Muscle of back (tissue), 11 donors: ENCODE measurements around the gene IRF2BPL. TPM values are rescaled to one million over a fixed set of nuclear protein-coding genes. Genes with fewer than 3 reads are reported as not detected.
A peak's percentile ranks its signal among the peaks of the same experiment; 100 is the strongest.
"Not testable (repeated sequence)": the region's sequence is repeated elsewhere in the genome, so short reads cannot be mapped to it uniquely, and the experiment has no call there.

ENCODE experiments used
- DNase-seq, 3 donors: peaks; one replicate each; pipeline versions ENCODE4 v3.0.0 to v3.0.0-alpha.2; 2013
- polyA plus RNA-seq, 10 donors: library from polyadenylated mRNA; unstranded; fragments of 120-200 nt; gene quantifications; one replicate each; pipeline ENCODE4 v1.2.1, GENCODE V29; 2013; ENCODE audit not compliant: insufficient read length in 10 of 10

IRF2BPL gene
- polyA plus RNA-seq, 10 donors = 16.9 to 31.0 (median 20.7) TPM

- DNase-seq = peak in 1 of 3 donors; percentile 57
These were observed 8.9 kb upstream of the IRF2BPL start for GRCh38 chr14:77037215-77037937.

DNA sequence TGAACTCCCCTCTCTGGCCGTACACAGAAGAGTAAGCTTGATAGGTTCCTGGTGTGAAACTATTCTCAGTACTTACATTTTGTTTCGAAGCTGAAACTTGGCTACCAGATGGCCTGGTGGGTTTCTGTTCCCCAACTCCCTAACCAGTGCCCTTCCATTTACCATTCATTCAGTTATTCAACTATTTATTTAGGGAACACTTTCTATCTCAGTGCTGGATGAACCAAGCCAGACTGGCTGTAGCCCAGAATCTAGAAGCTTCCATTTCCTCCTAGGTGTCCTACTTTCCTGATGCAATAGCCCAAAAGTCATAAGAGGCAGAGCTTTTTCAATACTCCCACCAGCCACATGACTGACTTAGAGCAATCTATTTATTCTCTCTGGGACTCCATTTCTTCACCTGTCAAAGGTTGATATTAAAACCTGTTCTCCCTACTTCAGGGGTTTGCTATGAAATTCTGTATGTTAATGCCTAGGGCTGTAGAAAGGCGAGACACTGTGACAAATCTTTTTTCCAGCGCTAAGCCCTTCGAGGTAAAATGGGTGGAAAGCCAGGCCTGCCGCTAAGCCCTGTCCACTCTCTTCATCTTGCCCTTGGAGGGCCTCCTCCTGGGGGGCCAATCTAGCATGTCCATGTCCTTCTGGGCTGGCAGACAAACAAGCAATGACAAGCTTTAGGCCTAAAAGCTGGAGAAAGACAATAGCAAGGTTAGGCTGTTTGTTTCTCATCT, 8.1 kb upstream of the IRF2BPL start:
- DNase-seq = peak in 1 of 3 donors; percentile 32

- DNase-seq = no peak
These were observed 6.8 kb upstream of the IRF2BPL start for GRCh38 chr14:77035267-77035666.

GRCh38 chr14:77033622-77034589, 5.4 kb upstream of the IRF2BPL start:
- peak in 1 of 3 donors; percentile 91 for DNase-seq

GRCh38 chr14:77032844-77033621, 4.5 kb upstream of the IRF2BPL start:
- DNase-seq = peak; percentile 91 to 97 (median 97)

- DNase-seq = no peak
These were observed 4.0 kb upstream of the IRF2BPL start for GRCh38 chr14:77032491-77032843.

GRCh38 chr14:77031759-77032490, 3.4 kb upstream of the IRF2BPL start:
- DNase-seq = peak in 1 of 3 donors; percentile 83

GRCh38 chr14:77027538-77028383, 747 bp downstream of the IRF2BPL start:
- peak in 1 of 3 donors; percentile 88 for DNase-seq

DNA sequence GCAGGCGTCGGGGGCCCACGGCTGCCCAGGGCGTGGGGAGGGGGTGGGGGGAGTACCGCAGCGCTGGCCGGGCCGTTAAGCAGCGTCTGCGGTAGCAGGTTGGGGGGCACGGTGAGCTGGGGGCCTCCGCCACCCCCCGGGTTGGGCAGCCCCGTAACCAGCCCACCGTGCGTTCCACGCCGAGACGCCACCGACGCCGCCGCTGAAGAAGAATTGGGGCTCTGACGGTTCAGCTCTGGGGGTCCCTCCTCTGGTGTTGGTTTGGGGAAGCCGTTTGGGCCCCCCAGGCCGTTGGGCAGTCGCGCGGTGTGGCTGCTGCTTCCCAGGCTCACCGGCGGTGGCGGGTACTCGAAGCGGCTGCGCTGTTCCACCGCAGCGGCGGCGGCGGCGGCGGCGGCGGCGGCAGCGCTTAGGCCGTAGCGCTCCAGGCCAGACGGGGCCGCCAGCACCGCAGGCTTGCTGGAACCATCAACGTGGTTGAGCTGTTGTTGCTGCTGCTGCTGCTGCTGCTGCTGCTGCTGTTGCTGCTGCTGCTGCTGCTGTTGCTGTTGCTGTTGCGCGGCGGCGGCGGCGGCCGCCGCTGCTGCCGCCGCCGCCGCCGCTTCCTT, 1.5 kb downstream of the IRF2BPL start:
- DNase-seq = peak in 1 of 3 donors; percentile 84

- DNase-seq = peak in 1 of 3 donors; percentile 84
These were observed 2.2 kb downstream of the IRF2BPL start for GRCh38 chr14:77026166-77026929.

DNA sequence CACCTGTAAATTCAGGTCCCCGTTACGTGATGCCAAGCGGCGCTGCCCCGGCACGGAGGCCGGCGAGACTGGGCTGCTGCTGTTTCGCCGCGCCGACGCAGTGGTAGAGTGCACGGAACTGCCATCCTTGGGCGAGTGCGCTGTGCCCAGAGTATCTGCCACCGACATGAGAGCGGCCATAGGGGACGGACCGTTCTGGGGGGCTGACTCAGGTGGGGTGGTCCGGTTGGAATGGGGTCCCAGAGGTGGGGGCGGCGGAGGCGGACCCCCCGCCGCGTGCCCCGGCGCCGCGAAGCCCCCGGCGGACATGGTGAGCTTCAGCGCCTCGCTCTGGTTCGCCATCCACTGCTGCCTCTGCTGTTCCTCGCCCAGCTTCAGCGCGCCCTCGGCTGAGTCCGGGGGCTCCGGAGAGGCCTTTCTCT, 2.8 kb downstream of the IRF2BPL start:
- DNase-seq = no peak

- DNase-seq = peak in 1 of 3 donors; percentile 71
These were observed 4.3 kb downstream of the IRF2BPL start for GRCh38 chr14:77024171-77024691.

GRCh38 chr14:77023001-77023996, 5.2 kb downstream of the IRF2BPL start:
- DNase-seq = peak in 1 of 3 donors; percentile 60

DNA sequence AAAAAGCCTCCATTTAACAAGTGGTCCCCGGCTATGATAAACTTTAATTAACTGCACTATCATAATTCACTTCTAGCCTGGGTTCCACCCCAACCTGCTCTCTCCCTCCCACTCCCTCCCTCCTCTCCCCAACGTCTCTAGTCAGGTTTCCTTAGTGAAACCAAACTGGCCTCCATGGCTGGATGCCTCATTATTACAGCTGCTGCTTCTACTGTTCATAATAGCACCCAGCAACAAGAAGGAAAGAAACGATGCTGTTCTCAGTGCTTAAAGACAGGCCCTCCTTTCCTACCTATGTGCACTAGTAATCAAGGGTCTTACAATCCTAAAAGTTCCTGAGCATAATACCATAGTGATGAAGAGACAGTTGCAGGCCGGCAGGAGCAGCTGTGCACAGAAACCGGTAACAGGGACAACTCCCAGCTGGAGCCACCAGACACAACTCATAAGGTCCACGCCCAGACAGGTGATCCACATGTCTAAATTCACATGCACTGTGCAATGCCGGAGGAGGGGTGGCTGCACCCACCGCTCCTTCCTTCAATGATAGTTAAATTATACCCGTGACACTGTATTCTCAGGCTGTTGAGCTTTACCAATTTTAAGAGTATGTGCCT, 6.2 kb downstream of the IRF2BPL start:
- DNase-seq = no peak

DNA sequence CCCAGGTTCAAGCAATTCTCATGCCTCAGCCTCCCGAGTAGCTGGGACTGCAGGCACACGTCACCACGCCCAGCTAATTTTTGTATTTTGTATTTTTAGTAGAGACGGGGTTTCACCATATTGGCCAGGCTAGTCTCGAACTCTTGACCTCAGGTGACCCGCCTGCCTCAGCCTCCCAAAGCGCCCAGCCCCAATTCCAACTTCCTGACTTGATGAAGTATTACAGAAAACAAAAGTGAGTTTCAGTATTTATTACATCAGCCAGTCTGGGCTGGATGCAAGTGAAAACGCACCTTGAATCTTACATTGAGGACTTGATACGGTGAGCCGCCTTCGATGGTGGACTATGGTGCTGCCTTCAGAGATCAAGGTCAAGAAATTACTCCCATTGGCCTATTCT, 7.1 kb downstream of the IRF2BPL start:
- not testable (repeated sequence) for DNase-seq

DNA sequence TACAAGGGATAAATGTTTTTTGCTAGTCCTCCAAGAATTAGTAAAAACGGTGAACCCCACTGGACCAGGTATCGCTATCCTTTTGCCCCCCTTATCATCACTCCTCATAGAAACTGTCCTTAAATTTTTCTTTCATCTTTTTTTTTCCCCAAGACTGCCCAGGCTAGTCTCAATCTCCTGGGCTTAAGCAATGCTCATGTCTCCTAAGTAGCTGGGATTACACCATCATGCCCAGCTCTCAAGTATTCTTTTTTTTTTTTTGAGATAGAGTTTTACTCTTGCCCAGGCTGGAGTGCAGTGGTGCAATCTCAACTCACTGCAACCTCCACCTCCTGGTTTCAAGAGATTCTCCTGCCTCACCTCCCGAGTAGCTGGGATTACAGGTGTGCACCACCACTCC, 9.7 kb downstream of the IRF2BPL start:
- no peak for DNase-seq
